Measurements from ENCODE around the gene MANF.

MANF gene

GRCh38 chr3:51429138-51429537 is 44.0 kb downstream of the MANF start:
- no peak for DNase-seq (ENCODE audit: low read depth)
- TF ChIP-seq CTCF (IDR thresholded peaks at IDR 0.05; ENCODE audit: low read depth, low read length, missing control alignments): no peak
- no peak overlapping the region for H3K4me3 ChIP-seq (ENCODE audit: low read depth, low read length)

GRCh38 chr3:51434110-51434509 is 49.0 kb downstream of the MANF start:
- H3K4me3 ChIP-seq (ENCODE audit: low read depth, low read length): no peak overlapping the region
- DNase-seq (ENCODE audit: low read depth): no peak
- TF ChIP-seq CTCF (IDR thresholded peaks at IDR 0.05; ENCODE audit: low read depth, low read length, missing control alignments): no peak

DNA sequence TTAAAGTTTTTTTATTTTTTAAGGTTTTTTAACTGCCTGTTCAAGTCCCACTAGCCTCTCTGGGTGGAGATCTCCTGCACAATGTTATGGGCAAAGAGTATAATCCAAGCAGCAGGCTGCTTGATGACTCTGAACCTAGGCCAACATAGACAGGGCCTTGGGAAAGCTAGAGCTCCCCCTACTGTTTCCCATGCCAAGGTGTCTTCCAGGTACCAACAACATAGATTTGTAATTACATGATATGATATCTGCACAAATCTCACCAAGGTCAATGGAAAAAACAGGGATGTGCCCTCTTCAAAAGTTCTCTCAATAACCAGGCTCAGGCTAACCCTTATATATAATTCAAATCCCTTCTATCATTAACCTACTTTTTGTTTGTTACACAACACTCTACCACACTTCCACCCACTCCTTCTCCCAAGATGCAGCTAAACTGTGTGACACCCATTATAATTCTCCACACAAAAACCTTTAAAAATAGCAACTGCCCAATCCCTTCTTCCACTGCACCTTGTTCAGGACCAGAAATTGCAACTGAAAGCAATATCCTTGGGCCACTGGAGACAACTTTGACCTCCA is 49.7 kb downstream of the MANF start:
- peak; percentile 80 for TF ChIP-seq CTCF (IDR thresholded peaks at IDR 0.05; ENCODE audit: low read depth, low read length, missing control alignments)

DNA sequence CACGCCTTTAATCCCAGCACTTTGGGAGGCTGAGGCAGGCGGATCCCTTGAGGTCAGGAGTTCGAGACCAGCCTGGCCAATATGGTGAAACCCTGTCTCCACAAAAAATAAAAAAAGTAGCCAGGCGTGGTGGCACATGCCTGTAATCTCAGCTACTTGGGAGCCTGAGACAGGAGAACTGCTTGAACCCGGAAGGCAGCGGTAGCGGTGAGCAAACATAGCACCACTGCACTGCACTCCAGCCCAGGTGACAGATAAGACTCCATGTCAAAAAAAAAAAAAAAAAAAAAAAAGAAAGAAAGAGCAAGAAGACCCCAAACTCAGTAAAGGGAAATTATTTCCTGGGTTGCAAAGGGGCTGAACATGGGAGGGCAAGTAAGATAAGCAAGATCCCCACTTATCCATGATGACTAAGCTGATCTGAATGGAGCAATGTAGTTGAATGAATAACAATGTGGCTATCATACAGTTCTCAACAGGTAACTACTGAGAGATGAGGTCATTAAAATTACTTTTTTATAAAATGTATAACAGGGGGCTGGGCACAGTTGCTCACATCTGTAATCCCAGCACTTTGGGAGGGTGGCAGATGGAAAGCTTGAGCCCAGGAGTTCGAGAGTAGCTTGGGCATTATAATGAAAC is 52.0 kb downstream of the MANF start:
- DNase-seq (ENCODE audit: low read depth): no peak
- H3K4me3 ChIP-seq (ENCODE audit: low read depth, low read length): no peak overlapping the region
- TF ChIP-seq CTCF (IDR thresholded peaks at IDR 0.05; ENCODE audit: low read depth, low read length, missing control alignments): no peak

More for the DNA sequence above, 49.7 kb downstream of the MANF start:
- no peak overlapping the region for H3K4me3 ChIP-seq (ENCODE audit: low read depth, low read length)
- DNase-seq (ENCODE audit: low read depth): peak; percentile 22
